B cell (primary cell): ENCODE results near the gene BSND. TPM values are rescaled to one million over a fixed set of nuclear protein-coding genes. Genes with fewer than 3 reads are reported as not detected.

Experiments
- ATAC-seq: fragments of 200-7000 bp; cut with Tn5 transposase; one replicate; pipeline ENCODE4 v1.10.0; 2021; ENCODE audit warnings: low read depth, mild to moderate bottlenecking, moderate number of reproducible peaks, moderate library complexity
- CTCF ChIA-PET: fragments of 350-600 bp; sonication (Branson Sonifier 250); formaldehyde crosslinking; loops from one replicate; lab custom pipeline; 2021; ENCODE audit warnings: antibody characterized with exemption, inconsistent platforms; lab: Charles Lee
- POLR2A ChIA-PET: fragments of 350-600 bp; sonication (Branson Sonifier 250); formaldehyde crosslinking; loops from one replicate; lab custom pipeline; 2021; ENCODE audit warnings: antibody characterized with exemption; lab: Charles Lee
- DNase-seq: peaks from one replicate; pipeline ENCODE4 v3.0.0; 2013
- H2AFZ ChIP-seq: 2 replicates; pipeline ENCODE4 v1.6.1; 2012; ENCODE audit warnings: mild to moderate bottlenecking, low read depth, low read length; ENCODE audit not compliant: insufficient read depth, poor library complexity, severe bottlenecking
- H3K27ac ChIP-seq, 2 donors: 1 replicate in 1 of 2; 2 replicates in 1 of 2; pipeline ENCODE4 v1.5.1; 2012 to 2013; ENCODE audit warnings: low read length in 2 of 2, mild to moderate bottlenecking in 2 of 2, moderate library complexity in 1 of 2
- H3K27me3 ChIP-seq, 4 experiments: fragments of 200-600 bp in 1 of 4; sonication (generic) in 1 of 4; replicated peaks in 1 of 4; 1 replicate in 2 of 4; 2 replicates in 2 of 4; pipeline versions ENCODE4 v1.6.1 to v1.7.0; 2013 to 2016; ENCODE audit warnings: low read length in 3 of 4, mild to moderate bottlenecking in 2 of 4, mixed read lengths in 1 of 4, moderate library complexity in 1 of 4; ENCODE audit not compliant: insufficient read depth in 4 of 4, control insufficient read depth in 3 of 4; ENCODE audit errors: control extremely low read depth in 1 of 4
- H3K36me3 ChIP-seq, 2 experiments: replicated peaks in 1 of 2; 1 replicate in 1 of 2; 2 replicates in 1 of 2; pipeline versions ENCODE4 v1.6.1 to v1.7.1; 2013; ENCODE audit warnings: low read length in 1 of 2; ENCODE audit not compliant: insufficient read depth in 2 of 2, control insufficient read depth in 1 of 2; ENCODE audit errors: control extremely low read depth in 1 of 2, extremely low read depth in 1 of 2
- H3K4me1 ChIP-seq, 2 donors: fragments of 200-600 bp in 1 of 2; sonication (generic) in 1 of 2; 1 replicate in 1 of 2; 2 replicates in 1 of 2; pipeline versions ENCODE4 v1.5.1 to v1.6.1; 2013 to 2017; ENCODE audit warnings: low read length in 2 of 2; ENCODE audit not compliant: control insufficient read depth in 2 of 2, insufficient read depth in 2 of 2
- H3K4me2 ChIP-seq: replicated peaks from 2 replicates; pipeline ENCODE3; 2012; ENCODE audit warnings: mild to moderate bottlenecking, low read depth, low read length; ENCODE audit not compliant: poor library complexity, severe bottlenecking
- H3K4me3 ChIP-seq, 5 experiments: fragments of 200-600 bp in 1 of 5; sonication (generic) in 1 of 5; 1 replicate in 3 of 5; 2 replicates in 2 of 5; pipeline versions ENCODE4 v1.5.1 to v1.7.0; 2011 to 2016; ENCODE audit warnings: low read length in 4 of 5, mild to moderate bottlenecking in 4 of 5, low read depth in 2 of 5, control low read depth in 1 of 5, moderate library complexity in 1 of 5; ENCODE audit not compliant: insufficient read depth in 1 of 5; ENCODE audit errors: control extremely low read depth in 1 of 5, extremely low read depth in 1 of 5
- H3K79me2 ChIP-seq: fragments of 200-600 bp; sonication (generic); one replicate; pipeline ENCODE4 v1.6.0; 2016; ENCODE audit warnings: low read length; ENCODE audit not compliant: control insufficient read depth, insufficient read depth
- H3K9ac ChIP-seq: fragments of 200-600 bp; sonication (generic); 2 replicates; pipeline ENCODE4 v1.6.1; 2017; ENCODE audit warnings: mild to moderate bottlenecking, low read length, moderate library complexity
- H3K9me3 ChIP-seq, 3 donors: one replicate each; pipeline versions ENCODE4 v1.6.1 to v1.7.1; 2013; ENCODE audit warnings: low read length in 2 of 3; ENCODE audit not compliant: control insufficient read depth in 2 of 3, insufficient read depth in 1 of 3; ENCODE audit errors: control extremely low read depth in 1 of 3
- H4K20me1 ChIP-seq: 2 replicates; pipeline ENCODE4 v1.6.0; 2012; ENCODE audit warnings: mild to moderate bottlenecking, low read length; ENCODE audit not compliant: insufficient read depth, control insufficient read depth, poor library complexity, severe bottlenecking
- H3K27ac Mint-ChIP-seq: one replicate; pipeline ENCODE4 v1.8.0; 2021; ENCODE audit warnings: mixed read lengths
- H3K27me3 Mint-ChIP-seq: one replicate; pipeline ENCODE4 v1.8.0; 2021; ENCODE audit warnings: mixed read lengths
- H3K4me1 Mint-ChIP-seq: one replicate; pipeline ENCODE4 v1.8.0; 2021; ENCODE audit warnings: mixed read lengths
- H3K4me3 Mint-ChIP-seq: one replicate; pipeline ENCODE4 v1.8.0; 2021; ENCODE audit warnings: mixed read lengths
- H3K9me3 Mint-ChIP-seq: one replicate; pipeline ENCODE4 v1.8.0; 2022; ENCODE audit warnings: mixed read lengths; ENCODE audit not compliant: insufficient read depth
- EZH2 ChIP-seq: IDR thresholded peaks from 2 replicates; pipeline ENCODE4 v1.6.1; 2012; ENCODE audit warnings: borderline replicate concordance, low read depth, mild to moderate bottlenecking, moderate library complexity, low read length; ENCODE audit not compliant: insufficient read depth, poor library complexity, severe bottlenecking
- WGBS: methylation state at CpG from one replicate; pipeline ENCODE4 v1.1.5; 2013; ENCODE audit warnings: missing lambda C conversion rate; ENCODE audit not compliant: insufficient coverage; 5-methylcytosine and 5-hydroxymethylcytosine counted together
- intact Hi-C: fragments of 100-400 bp; cut with micrococcal nuclease; formaldehyde crosslinking; loops from one replicate; pipeline ENCODE4 v1.10.0; 2022
- polyA plus RNA-seq: library from polyadenylated mRNA; depleted of rRNA; stranded (reverse); fragments of >200 nt; gene quantifications from 2 replicates; pipeline ENCODE4 v1.2.3, GENCODE V29; 2012
- total RNA-seq, 2 donors: library from RNA; stranded (reverse); fragments of 120-200 nt in 1 of 2; gene quantifications; 1 replicate in 1 of 2; 2 replicates in 1 of 2; pipeline versions ENCODE4 v1.2.3 to v1.2.4, GENCODE V29; 2013 to 2022
- TF ChIP-seq, protein P1 (sequence below): fragments of 200-600 bp; IDR thresholded peaks from one replicate; pipeline ENCODE4 v1.8.0; 2022; ENCODE audit warnings: antibody characterized with exemption, mild to moderate bottlenecking

Gene BSND
- total and polyA plus RNA-seq, 2 donors (not counting 1 experiment from before 2014, with no cell fraction given) = not detected

GRCh38 chr1:54988975-54989374 is 9.8 kb upstream of the BSND start:
- POLR2A ChIA-PET = no interaction called here
- no peak for ATAC-seq
- no peaks in the 10 kb centered on the region for H3K4me1 ChIP-seq

GRCh38 chr1:54989473-54989872 is 9.3 kb upstream of the BSND start:
- no peak overlapping the region for H2AFZ ChIP-seq

More at GRCh38 chr1:54988975-54989374, 9.8 kb upstream of the BSND start:
- peaks cover 5% of the 10 kb centered on the region for H3K27me3 Mint-ChIP-seq
- no peaks in the 10 kb centered on the region for H3K9me3 Mint-ChIP-seq
- Histone ChIP-seq H3K36me3 (no peaks in the 10 kb centered on the region), H3K79me2 (no peaks in the 10 kb centered on the region), H3K9me3 (no peaks in the 10 kb centered on the region), H3K27ac (no peak overlapping the region), H2AFZ (no peak overlapping the region), H3K4me3 (no peak overlapping the region), H3K27me3 (peaks cover 0 to 2% (median 0%) of the 10 kb centered on the region in 4 experiments), H3K4me2 (no peak overlapping the region), H3K9ac (no peak overlapping the region), H4K20me1 (no peaks in the 10 kb centered on the region)
- no peak for DNase-seq
- H3K4me1 Mint-ChIP-seq = no peaks in the 10 kb centered on the region
- intact Hi-C loops = no loop called here
- no peak overlapping the region for H3K4me3 Mint-ChIP-seq
- WGBS = 79% methylated on average over 2 of the region's 4 CpGs
- no peak overlapping the region for H3K27ac Mint-ChIP-seq
- CTCF ChIA-PET = no interaction called here
- TF ChIP-seq EZH2 = no peak
- TF ChIP-seq, protein P1, sequence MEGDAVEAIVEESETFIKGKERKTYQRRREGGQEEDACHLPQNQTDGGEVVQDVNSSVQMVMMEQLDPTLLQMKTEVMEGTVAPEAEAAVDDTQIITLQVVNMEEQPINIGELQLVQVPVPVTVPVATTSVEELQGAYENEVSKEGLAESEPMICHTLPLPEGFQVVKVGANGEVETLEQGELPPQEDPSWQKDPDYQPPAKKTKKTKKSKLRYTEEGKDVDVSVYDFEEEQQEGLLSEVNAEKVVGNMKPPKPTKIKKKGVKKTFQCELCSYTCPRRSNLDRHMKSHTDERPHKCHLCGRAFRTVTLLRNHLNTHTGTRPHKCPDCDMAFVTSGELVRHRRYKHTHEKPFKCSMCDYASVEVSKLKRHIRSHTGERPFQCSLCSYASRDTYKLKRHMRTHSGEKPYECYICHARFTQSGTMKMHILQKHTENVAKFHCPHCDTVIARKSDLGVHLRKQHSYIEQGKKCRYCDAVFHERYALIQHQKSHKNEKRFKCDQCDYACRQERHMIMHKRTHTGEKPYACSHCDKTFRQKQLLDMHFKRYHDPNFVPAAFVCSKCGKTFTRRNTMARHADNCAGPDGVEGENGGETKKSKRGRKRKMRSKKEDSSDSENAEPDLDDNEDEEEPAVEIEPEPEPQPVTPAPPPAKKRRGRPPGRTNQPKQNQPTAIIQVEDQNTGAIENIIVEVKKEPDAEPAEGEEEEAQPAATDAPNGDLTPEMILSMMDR = no peak

More at GRCh38 chr1:54989473-54989872, 9.3 kb upstream of the BSND start:
- no peaks in the 10 kb centered on the region for H3K79me2 ChIP-seq
- H3K36me3 ChIP-seq = no peaks in the 10 kb centered on the region
- H3K9me3 ChIP-seq = no peaks in the 10 kb centered on the region
- no peaks in the 10 kb centered on the region for H3K4me1 ChIP-seq
- no peak overlapping the region for H3K27ac ChIP-seq
- intact Hi-C loops = no loop called here
- TF ChIP-seq, protein P1 = no peak
- no peak for TF ChIP-seq EZH2
- ATAC-seq = no peak
- peaks cover 9% of the 10 kb centered on the region for H3K27me3 Mint-ChIP-seq
- 94% methylated on average over 8 of the region's 8 CpGs for WGBS
- no peak overlapping the region for H3K4me2 ChIP-seq
- H3K9ac ChIP-seq = no peak overlapping the region
- H3K27ac Mint-ChIP-seq = no peak overlapping the region
- ChIA-PET CTCF (no interaction called here), POLR2A (no interaction called here)
- no peak overlapping the region for H3K4me3 ChIP-seq
- no peaks in the 10 kb centered on the region for H3K4me1 Mint-ChIP-seq
- DNase-seq = no peak
- no peaks in the 10 kb centered on the region for H4K20me1 ChIP-seq
- H3K9me3 Mint-ChIP-seq = no peaks in the 10 kb centered on the region
- H3K4me3 Mint-ChIP-seq = no peak overlapping the region
- H3K27me3 ChIP-seq = no peaks in the 10 kb centered on the region
